Measurements from ENCODE around the gene NFYC. TPM values are rescaled to one million over a fixed set of nuclear protein-coding genes. Genes with fewer than 3 reads are reported as not detected.

Gene NFYC
- total RNA-seq, 5 donors from 2014 or later (not counting 1 experiment from before 2014, with no cell fraction given), result 50.1 to 60.4 (median 52.9) TPM

GRCh38 chr1:40679165-40679953 lies 12.1 kb upstream of the NFYC start:
- Histone ChIP-seq H3K4me1 (ENCODE audit: control insufficient read depth in 1 of 2, extremely low read depth in 1 of 2, insufficient read depth in 2 of 2, low read length in 2 of 2) (no peaks in the 10 kb centered on the region), H3K27ac (ENCODE audit: low read length) (no peak overlapping the region), H3K4me3 (ENCODE audit: control insufficient read depth in 1 of 2, extremely low read depth in 1 of 2, low read length in 1 of 2) (no peak overlapping the region), H3K27me3 (replicated peaks in 1 of 2; ENCODE audit: control insufficient read depth in 2 of 2, extremely low read depth in 1 of 2, insufficient read depth in 2 of 2, low read length in 1 of 2) (no peaks in the 10 kb centered on the region), H3K36me3 (ENCODE audit: control insufficient read depth in 2 of 2, extremely low read depth in 1 of 2, insufficient read depth in 1 of 2, low read length in 1 of 2) (no peaks in the 10 kb centered on the region), H3K9me3 (no peaks in the 10 kb centered on the region)
- Mint-ChIP-seq H3K27me3 (peaks cover 0 to 6% of the 10 kb centered on the region in 2 donors), H3K4me1 (no peaks in the 10 kb centered on the region), H3K27ac (no peak overlapping the region), H3K4me3 (no peak overlapping the region), H3K36me3 (no peaks in the 10 kb centered on the region), H3K9me3 (no peaks in the 10 kb centered on the region)
- POLR2A ChIA-PET, result interaction anchor here in 1 of 2 donors (0.5 kb wide), 1 partner anchor 284 kb away, joined by 5 read pairs; no protein-coding TSS in a partner anchor
- ATAC-seq (replicated peaks in 1 of 4), result no peak
- CTCF ChIA-PET, result no interaction called here
- DNase-seq, result no peak
- WGBS (ENCODE audit: insufficient coverage), result no CpG with 5 or more reads among the region's 2 CpGs

DNA sequence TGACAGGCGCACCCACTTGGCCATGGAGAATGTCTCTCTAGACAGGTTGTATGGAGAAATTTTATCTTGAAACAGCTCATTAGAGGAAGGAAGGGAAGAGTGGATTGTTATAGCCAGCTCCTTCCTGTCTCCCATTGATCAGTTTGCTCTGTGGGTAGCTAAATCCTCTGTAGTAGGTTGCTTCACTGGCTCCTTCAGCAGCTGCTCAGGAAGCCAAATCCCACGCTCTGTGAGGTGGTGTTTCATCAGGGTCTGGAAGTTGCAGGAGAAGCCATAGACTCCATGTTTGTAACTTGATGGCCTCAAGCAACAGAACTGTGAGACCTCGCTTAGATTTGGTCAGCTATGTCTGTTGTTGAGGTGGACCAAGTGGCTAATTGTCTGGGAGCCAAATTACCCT lies 6.8 kb upstream of the NFYC start:
- WGBS (ENCODE audit: insufficient coverage), result 93% methylated on average over 3 of the region's 3 CpGs
- Mint-ChIP-seq H3K27me3 (no peaks in the 10 kb centered on the region), H3K4me1 (peaks cover under 1 to 9% (median 7%) of the 10 kb centered on the region in 3 donors), H3K27ac (no peak overlapping the region), H3K9me3 (no peaks in the 10 kb centered on the region), H3K4me3 (no peak overlapping the region), H3K36me3 (peaks cover 18% of the 10 kb centered on the region)
- no peak for DNase-seq
- no peaks in the 10 kb centered on the region for H3K9me3 ChIP-seq
- ChIA-PET CTCF (interaction anchor here in 1 of 2 donors (0.8 kb wide), 1 partner anchor 15 kb away, joined by 4 read pairs; no protein-coding TSS in a partner anchor), POLR2A (no interaction called here)
- peaks cover 0 to 10% of the 10 kb centered on the region in 2 donors for H3K36me3 ChIP-seq (ENCODE audit: control insufficient read depth in 2 of 2, extremely low read depth in 1 of 2, insufficient read depth in 1 of 2, low read length in 1 of 2)
- H3K27ac ChIP-seq (ENCODE audit: low read length), result no peak overlapping the region
- no peak overlapping the region for H3K4me3 ChIP-seq (ENCODE audit: control insufficient read depth in 1 of 2, extremely low read depth in 1 of 2, low read length in 1 of 2)
- H3K4me1 ChIP-seq (ENCODE audit: control insufficient read depth in 1 of 2, extremely low read depth in 1 of 2, insufficient read depth in 2 of 2, low read length in 2 of 2), result no peaks in the 10 kb centered on the region
- H3K27me3 ChIP-seq (replicated peaks in 1 of 2; ENCODE audit: control insufficient read depth in 2 of 2, extremely low read depth in 1 of 2, insufficient read depth in 2 of 2, low read length in 1 of 2), result no peaks in the 10 kb centered on the region
- ATAC-seq (replicated peaks in 1 of 4), result no peak

GRCh38 chr1:40687059-40687458 lies 4.4 kb upstream of the NFYC start:
- Mint-ChIP-seq H3K27me3 (no peaks in the 10 kb centered on the region), H3K9me3 (no peaks in the 10 kb centered on the region), H3K27ac (no peak overlapping the region), H3K4me1 (peaks cover 18 to 29% (median 24%) of the 10 kb centered on the region in 3 donors), H3K36me3 (peaks cover 18% of the 10 kb centered on the region), H3K4me3 (no peak overlapping the region)
- no peak for ATAC-seq (replicated peaks in 1 of 4)
- no peaks in the 10 kb centered on the region for H3K9me3 ChIP-seq
- peaks cover 0 to 10% of the 10 kb centered on the region in 2 donors for H3K36me3 ChIP-seq (ENCODE audit: control insufficient read depth in 2 of 2, extremely low read depth in 1 of 2, insufficient read depth in 1 of 2, low read length in 1 of 2)
- no peak overlapping the region for H3K27ac ChIP-seq (ENCODE audit: low read length)
- no peaks in the 10 kb centered on the region for H3K27me3 ChIP-seq (replicated peaks in 1 of 2; ENCODE audit: control insufficient read depth in 2 of 2, extremely low read depth in 1 of 2, insufficient read depth in 2 of 2, low read length in 1 of 2)
- H3K4me1 ChIP-seq (ENCODE audit: control insufficient read depth in 1 of 2, extremely low read depth in 1 of 2, insufficient read depth in 2 of 2, low read length in 2 of 2), result peaks cover 5 to 8% of the 10 kb centered on the region in 2 experiments
- CTCF ChIA-PET, result no interaction called here
- POLR2A ChIA-PET, result interaction anchor here in 1 of 2 donors (0.6 kb wide), 1 partner anchor 508 kb away, joined by 4 read pairs; no protein-coding TSS in a partner anchor
- no peak for DNase-seq
- H3K4me3 ChIP-seq (ENCODE audit: control insufficient read depth in 1 of 2, extremely low read depth in 1 of 2, low read length in 1 of 2), result no peak overlapping the region
- WGBS (ENCODE audit: insufficient coverage), result 100% methylated on average over 4 of the region's 7 CpGs

GRCh38 chr1:40687661-40688060 lies 3.8 kb upstream of the NFYC start:
- Mint-ChIP-seq H3K36me3 (peaks cover 18% of the 10 kb centered on the region), H3K4me1 (peaks cover 24 to 35% (median 30%) of the 10 kb centered on the region in 3 donors), H3K4me3 (no peak overlapping the region), H3K9me3 (no peaks in the 10 kb centered on the region), H3K27me3 (no peaks in the 10 kb centered on the region), H3K27ac (no peak overlapping the region)
- no peaks in the 10 kb centered on the region for H3K27me3 ChIP-seq (replicated peaks in 1 of 2; ENCODE audit: control insufficient read depth in 2 of 2, extremely low read depth in 1 of 2, insufficient read depth in 2 of 2, low read length in 1 of 2)
- ChIA-PET CTCF (no interaction called here), POLR2A (interaction anchor here in 1 of 2 donors (0.6 kb wide), 1 partner anchor 509 kb away, joined by 4 read pairs; no protein-coding TSS in a partner anchor)
- no peak overlapping the region for H3K4me3 ChIP-seq (ENCODE audit: control insufficient read depth in 1 of 2, extremely low read depth in 1 of 2, low read length in 1 of 2)
- H3K36me3 ChIP-seq (ENCODE audit: control insufficient read depth in 2 of 2, extremely low read depth in 1 of 2, insufficient read depth in 1 of 2, low read length in 1 of 2), result peaks cover 0 to 10% of the 10 kb centered on the region in 2 donors
- H3K4me1 ChIP-seq (ENCODE audit: control insufficient read depth in 1 of 2, extremely low read depth in 1 of 2, insufficient read depth in 2 of 2, low read length in 2 of 2), result peaks cover 8 to 14% of the 10 kb centered on the region in 2 experiments
- WGBS (ENCODE audit: insufficient coverage), result 100% methylated on average over 5 of the region's 6 CpGs
- DNase-seq (no peak), ATAC-seq (replicated peaks in 1 of 4) (no peak)
- H3K9me3 ChIP-seq, result no peaks in the 10 kb centered on the region
- H3K27ac ChIP-seq (ENCODE audit: low read length), result no peak overlapping the region

DNA sequence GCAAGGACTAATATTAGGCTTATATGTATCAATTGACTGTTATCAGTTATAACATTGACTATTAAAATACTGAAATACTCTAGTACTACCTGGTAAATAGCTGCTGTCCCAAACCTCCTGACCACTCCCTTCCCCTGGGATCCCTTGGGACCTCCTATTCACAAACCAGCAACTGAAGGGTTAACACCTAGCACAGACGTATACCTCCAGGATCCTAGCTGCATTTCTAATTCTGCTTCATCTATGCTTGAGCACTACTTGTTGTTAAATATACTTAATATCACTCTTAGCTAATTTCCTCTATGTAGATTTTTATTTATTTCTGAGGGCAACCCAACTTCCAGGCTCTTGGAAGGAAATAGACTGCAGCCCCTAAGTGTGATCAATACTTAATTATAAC lies 1.8 kb upstream of the NFYC start:
- Mint-ChIP-seq H3K4me1 (peaks cover 45 to 55% (median 51%) of the 10 kb centered on the region in 3 donors), H3K4me3 (no peak overlapping the region), H3K9me3 (no peaks in the 10 kb centered on the region), H3K27ac (peak overlapping the region in 1 of 2 donors; percentile 65), H3K36me3 (peaks cover 18% of the 10 kb centered on the region), H3K27me3 (no peaks in the 10 kb centered on the region)
- Histone ChIP-seq H3K36me3 (ENCODE audit: control insufficient read depth in 2 of 2, extremely low read depth in 1 of 2, insufficient read depth in 1 of 2, low read length in 1 of 2) (peaks cover 3 to 10% of the 10 kb centered on the region in 2 donors), H3K4me1 (ENCODE audit: control insufficient read depth in 1 of 2, extremely low read depth in 1 of 2, insufficient read depth in 2 of 2, low read length in 2 of 2) (peaks cover 17 to 19% of the 10 kb centered on the region in 2 experiments), H3K27ac (ENCODE audit: low read length) (peak overlapping the region; percentile 22), H3K27me3 (replicated peaks in 1 of 2; ENCODE audit: control insufficient read depth in 2 of 2, extremely low read depth in 1 of 2, insufficient read depth in 2 of 2, low read length in 1 of 2) (no peaks in the 10 kb centered on the region), H3K9me3 (no peaks in the 10 kb centered on the region), H3K4me3 (ENCODE audit: control insufficient read depth in 1 of 2, extremely low read depth in 1 of 2, low read length in 1 of 2) (no peak overlapping the region)
- WGBS (ENCODE audit: insufficient coverage), result no CpG with 5 or more reads among the region's 1 CpG
- ChIA-PET CTCF (interaction anchor here (0.5 to 2.7 kb wide), 6 partner anchors 20 to 156 kb away, joined by 3 to 13 read pairs (median 3); no protein-coding TSS in a partner anchor), POLR2A (interaction anchor here in 1 of 2 donors (1.7 kb wide), 1 partner anchor 21 kb away, joined by 5 read pairs; no protein-coding TSS in a partner anchor)
- DNase-seq (no peak), ATAC-seq (replicated peaks in 1 of 4) (no peak)

GRCh38 chr1:40690771-40691537 lies 550 bp upstream of the NFYC start:
- ChIA-PET CTCF (interaction anchor here in 1 of 2 donors (0.5 to 2.7 kb wide), 14 partner anchors 10 to 171 kb away, joined by 3 to 13 read pairs (median 4); partner anchors contain the start of genes CITED4, RIMS3 and ZNF684), POLR2A (interaction anchor here (0.5 to 1.7 kb wide), 10 partner anchors 10 to 525 kb away, joined by 3 to 7 read pairs (median 4); no protein-coding TSS in a partner anchor)
- H3K36me3 Mint-ChIP-seq, result peaks cover 13% of the 10 kb centered on the region
- Histone ChIP-seq H3K27me3 (replicated peaks in 1 of 2; ENCODE audit: control insufficient read depth in 2 of 2, extremely low read depth in 1 of 2, insufficient read depth in 2 of 2, low read length in 1 of 2) (no peaks in the 10 kb centered on the region), H3K36me3 (ENCODE audit: control insufficient read depth in 2 of 2, extremely low read depth in 1 of 2, insufficient read depth in 1 of 2, low read length in 1 of 2) (peaks cover 3 to 10% of the 10 kb centered on the region in 2 donors), H3K4me3 (ENCODE audit: control insufficient read depth in 1 of 2, extremely low read depth in 1 of 2, low read length in 1 of 2) (peak overlapping the region; percentile 81 to 100), H3K9me3 (no peaks in the 10 kb centered on the region), H3K4me1 (ENCODE audit: control insufficient read depth in 1 of 2, extremely low read depth in 1 of 2, insufficient read depth in 2 of 2, low read length in 2 of 2) (peaks cover 20 to 26% of the 10 kb centered on the region in 2 experiments), H3K27ac (ENCODE audit: low read length) (peak overlapping the region; percentile 100)
- DNase-seq (peak in 2 of 35 experiments; percentile 13 to 40), ATAC-seq (replicated peaks in 1 of 4) (no peak)
- H3K27me3 Mint-ChIP-seq, result no peaks in the 10 kb centered on the region
- H3K4me1 Mint-ChIP-seq, result peaks cover 57 to 63% (median 60%) of the 10 kb centered on the region in 3 donors
- H3K9me3 Mint-ChIP-seq, result no peaks in the 10 kb centered on the region
- WGBS (ENCODE audit: insufficient coverage), result 18% methylated on average over 7 of the region's 18 CpGs
- H3K4me3 Mint-ChIP-seq, result peak overlapping the region; percentile 87 to 98 (median 95)
- H3K27ac Mint-ChIP-seq, result peak overlapping the region; percentile 94 to 96

Data from T-cell (primary cell).